Thyroid gland (tissue), 4 donors: ENCODE measurements around the gene RNF5. TPM values are rescaled to one million over a fixed set of nuclear protein-coding genes. Genes with fewer than 3 reads are reported as not detected.
A peak's percentile ranks its signal among the peaks of the same experiment; 100 is the strongest.

ENCODE experiments used
- DNase-seq, 2 donors: peaks; one replicate each; pipeline ENCODE4 v3.0.0-alpha.2; 2019
- H3K27ac ChIP-seq, 3 donors: fragments of 200-600 bp; sonication (generic); 1 replicate in 2 of 3; 2 replicates in 1 of 3; pipeline ENCODE4 v1.5.1; 2016 to 2019; ENCODE audit warnings: mild to moderate bottlenecking in 1 of 3, moderate library complexity in 1 of 3
- H3K27me3 ChIP-seq: fragments of 200-600 bp; sonication (generic); one replicate; pipeline ENCODE4 v1.5.1; 2019
- H3K36me3 ChIP-seq, 2 donors: fragments of 200-600 bp; sonication (generic); one replicate each; pipeline ENCODE4 v1.5.1; 2016 to 2019
- H3K4me1 ChIP-seq, 2 donors: fragments of 200-600 bp; sonication (generic); one replicate each; pipeline ENCODE4 v1.5.1; 2017 to 2019
- H3K4me3 ChIP-seq, 3 donors: fragments of 200-600 bp; sonication (generic); replicated peaks in 1 of 3; 1 replicate in 2 of 3; 2 replicates in 1 of 3; pipeline ENCODE4 v1.5.1; 2016; ENCODE audit warnings: mild to moderate bottlenecking in 1 of 3
- H3K9me3 ChIP-seq: fragments of 200-600 bp; sonication (generic); one replicate; pipeline ENCODE4 v1.5.1; 2017
- POLR2A ChIP-seq, 2 donors: fragments of 450-650 bp; IDR thresholded peaks; one replicate each; pipeline ENCODE4 v1.6.1; 2017; ENCODE audit warnings: antibody characterized with exemption in 2 of 2, mild to moderate bottlenecking in 2 of 2, moderate library complexity in 1 of 2
- WGBS, 2 donors: methylation state at CpG; one replicate each; pipeline ENCODE4 v1.1.5; 2017; 5-methylcytosine and 5-hydroxymethylcytosine counted together
- intact Hi-C: fragments of 100-400 bp; cut with DNase I; formaldehyde crosslinking; loops from one replicate; pipeline ENCODE4 v1.15.1; 2023
- total RNA-seq, 4 donors: library from RNA; depleted of rRNA; stranded (reverse); fragments of >200 nt; gene quantifications; one replicate each; pipeline ENCODE4 v1.2.3, GENCODE V29; 2016
- TF ChIP-seq, protein P1 (sequence below), 6 experiments: fragments of 200-600 bp in 3 of 6; fragments of 450-650 bp in 3 of 6; sonication (generic) in 3 of 6; IDR thresholded peaks; one replicate each; pipeline ENCODE4 v1.5.1; 2016 to 2019; ENCODE audit warnings: antibody characterized with exemption in 6 of 6, mild to moderate bottlenecking in 2 of 6, inconsistent platforms in 1 of 6, moderate library complexity in 1 of 6

Gene RNF5
- total RNA-seq, 4 donors from 2014 or later, result 64.0 to 114 (median 107) TPM

- Histone ChIP-seq H3K4me3 (no peak overlapping the region), H3K27me3 (no peaks in the 10 kb centered on the region), H3K9me3 (no peaks in the 10 kb centered on the region), H3K27ac (no peak overlapping the region), H3K4me1 (no peaks in the 10 kb centered on the region), H3K36me3 (no peaks in the 10 kb centered on the region)
- intact Hi-C loops, result no loop called here
- WGBS, 2 donors, result 71 to 85% methylated on average over 5 to 7 of the region's 7 CpGs
- no peak for DNase-seq
- TF ChIP-seq, protein P1, sequence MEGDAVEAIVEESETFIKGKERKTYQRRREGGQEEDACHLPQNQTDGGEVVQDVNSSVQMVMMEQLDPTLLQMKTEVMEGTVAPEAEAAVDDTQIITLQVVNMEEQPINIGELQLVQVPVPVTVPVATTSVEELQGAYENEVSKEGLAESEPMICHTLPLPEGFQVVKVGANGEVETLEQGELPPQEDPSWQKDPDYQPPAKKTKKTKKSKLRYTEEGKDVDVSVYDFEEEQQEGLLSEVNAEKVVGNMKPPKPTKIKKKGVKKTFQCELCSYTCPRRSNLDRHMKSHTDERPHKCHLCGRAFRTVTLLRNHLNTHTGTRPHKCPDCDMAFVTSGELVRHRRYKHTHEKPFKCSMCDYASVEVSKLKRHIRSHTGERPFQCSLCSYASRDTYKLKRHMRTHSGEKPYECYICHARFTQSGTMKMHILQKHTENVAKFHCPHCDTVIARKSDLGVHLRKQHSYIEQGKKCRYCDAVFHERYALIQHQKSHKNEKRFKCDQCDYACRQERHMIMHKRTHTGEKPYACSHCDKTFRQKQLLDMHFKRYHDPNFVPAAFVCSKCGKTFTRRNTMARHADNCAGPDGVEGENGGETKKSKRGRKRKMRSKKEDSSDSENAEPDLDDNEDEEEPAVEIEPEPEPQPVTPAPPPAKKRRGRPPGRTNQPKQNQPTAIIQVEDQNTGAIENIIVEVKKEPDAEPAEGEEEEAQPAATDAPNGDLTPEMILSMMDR (IDR thresholded peaks at IDR 0.05), result no peak
- TF ChIP-seq POLR2A (IDR thresholded peaks at IDR 0.05), result no peak
These were observed 40.0 kb downstream of the RNF5 start for GRCh38 chr6:32218167-32218566.

GRCh38 chr6:32220021-32220420 lies 41.8 kb downstream of the RNF5 start:
- intact Hi-C loops, result no loop called here
- H3K27ac ChIP-seq, result no peak overlapping the region
- WGBS, 2 donors, result 44 to 51% methylated on average over 3 to 4 of the region's 4 CpGs
- H3K9me3 ChIP-seq, result no peaks in the 10 kb centered on the region
- H3K4me3 ChIP-seq, result no peak overlapping the region
- no peak for DNase-seq
- no peaks in the 10 kb centered on the region for H3K36me3 ChIP-seq
- no peaks in the 10 kb centered on the region for H3K27me3 ChIP-seq
- no peak for TF ChIP-seq POLR2A (IDR thresholded peaks at IDR 0.05)
- TF ChIP-seq, protein P1 (IDR thresholded peaks at IDR 0.05), result no peak
- no peaks in the 10 kb centered on the region for H3K4me1 ChIP-seq

- no peak overlapping the region for H3K27ac ChIP-seq
- 75 to 90% methylated on average over 8 of the region's 8 CpGs for WGBS, 2 donors
- no peaks in the 10 kb centered on the region for H3K4me1 ChIP-seq
- H3K4me3 ChIP-seq, result no peak overlapping the region
- no peaks in the 10 kb centered on the region for H3K9me3 ChIP-seq
- H3K36me3 ChIP-seq, result no peaks in the 10 kb centered on the region
- intact Hi-C loops, result no loop called here
- DNase-seq, result no peak
- no peak for TF ChIP-seq POLR2A (IDR thresholded peaks at IDR 0.05)
- TF ChIP-seq, protein P1 (IDR thresholded peaks at IDR 0.05), result no peak
- no peaks in the 10 kb centered on the region for H3K27me3 ChIP-seq
These were observed 44.4 kb downstream of the RNF5 start for GRCh38 chr6:32222333-32223230.

GRCh38 chr6:32223258-32224235 lies 45.3 kb downstream of the RNF5 start, which contains the start of gene NOTCH4:
TSS of gene NOTCH4 (minus strand) at chr6:32224067. CDS start at chr6:32223928, 139 bp downstream.
- 56 to 59% methylated on average over 19 to 20 of the region's 20 CpGs for WGBS, 2 donors
- H3K9me3 ChIP-seq, result no peaks in the 10 kb centered on the region
- no peaks in the 10 kb centered on the region for H3K27me3 ChIP-seq
- no peak within 1 kb of the TSS for H3K4me3 ChIP-seq
- intact Hi-C loops, result no loop called here
- no peaks in the 10 kb centered on the region for H3K4me1 ChIP-seq
- no peak for DNase-seq
- H3K27ac ChIP-seq, result peak within 1 kb of the TSS in 2 of 3 donors; percentile 30 to 33
- no peaks in the 10 kb centered on the region for H3K36me3 ChIP-seq
- TF ChIP-seq, protein P1 (IDR thresholded peaks at IDR 0.05), result no peak
- peak in 1 of 2 donors; percentile 13 for TF ChIP-seq POLR2A (IDR thresholded peaks at IDR 0.05)
